ENCODE measurements around the gene JAKMIP1. TPM values are rescaled to one million over a fixed set of nuclear protein-coding genes. Genes with fewer than 3 reads are reported as not detected.
A peak's percentile ranks its signal among the peaks of the same experiment; 100 is the strongest.

Gene JAKMIP1
- total RNA-seq, 3 donors from 2014 or later: 0.63 to 2.1 TPM; not detected in 1

DNA sequence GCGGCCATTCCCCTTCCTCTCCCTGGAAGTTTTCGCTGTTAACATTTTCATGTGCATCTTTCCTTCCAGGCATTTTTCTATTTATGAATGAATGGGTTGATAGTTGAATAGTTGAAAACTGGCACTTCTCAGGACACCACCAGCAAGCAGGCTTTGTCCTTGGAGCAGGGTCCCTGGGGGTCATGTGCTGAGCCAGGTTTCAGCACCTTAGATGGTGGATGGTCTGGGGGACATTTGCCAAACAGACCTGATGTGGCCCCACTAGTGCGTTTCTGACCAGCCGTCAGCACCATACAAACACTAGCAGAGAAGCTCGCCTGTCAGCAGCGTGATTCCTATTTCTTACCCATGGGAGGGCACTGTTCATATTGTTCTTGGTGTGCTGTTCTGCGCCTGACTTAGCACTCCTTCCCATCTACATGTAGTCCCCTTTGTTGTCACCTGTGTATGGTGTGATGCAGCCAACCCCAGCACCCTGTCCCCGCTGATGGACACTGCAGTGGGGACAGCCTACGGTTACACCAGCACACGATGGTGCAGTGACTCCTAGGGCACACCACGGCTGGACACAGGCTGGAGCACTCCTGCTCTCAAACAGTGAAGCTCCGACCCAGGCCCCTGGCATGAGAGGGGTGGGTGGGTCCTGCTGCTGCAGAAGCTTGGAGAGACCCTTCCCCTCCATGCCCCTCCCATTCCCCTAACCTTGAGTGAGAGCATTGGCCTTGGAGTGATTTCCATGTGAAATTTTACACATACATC is 42.1 kb upstream of the JAKMIP1 start:
- H3K36me3 ChIP-seq (ENCODE audit: low read depth): no peaks in the 10 kb centered on the region
- DNase-seq: no peak
- intact Hi-C loops (cut with DNase I, micrococcal nuclease): no loop called here
- ATAC-seq: no peak
- no peaks in the 10 kb centered on the region for H3K4me1 ChIP-seq (ENCODE audit: low read depth)
- TF ChIP-seq, protein P1, sequence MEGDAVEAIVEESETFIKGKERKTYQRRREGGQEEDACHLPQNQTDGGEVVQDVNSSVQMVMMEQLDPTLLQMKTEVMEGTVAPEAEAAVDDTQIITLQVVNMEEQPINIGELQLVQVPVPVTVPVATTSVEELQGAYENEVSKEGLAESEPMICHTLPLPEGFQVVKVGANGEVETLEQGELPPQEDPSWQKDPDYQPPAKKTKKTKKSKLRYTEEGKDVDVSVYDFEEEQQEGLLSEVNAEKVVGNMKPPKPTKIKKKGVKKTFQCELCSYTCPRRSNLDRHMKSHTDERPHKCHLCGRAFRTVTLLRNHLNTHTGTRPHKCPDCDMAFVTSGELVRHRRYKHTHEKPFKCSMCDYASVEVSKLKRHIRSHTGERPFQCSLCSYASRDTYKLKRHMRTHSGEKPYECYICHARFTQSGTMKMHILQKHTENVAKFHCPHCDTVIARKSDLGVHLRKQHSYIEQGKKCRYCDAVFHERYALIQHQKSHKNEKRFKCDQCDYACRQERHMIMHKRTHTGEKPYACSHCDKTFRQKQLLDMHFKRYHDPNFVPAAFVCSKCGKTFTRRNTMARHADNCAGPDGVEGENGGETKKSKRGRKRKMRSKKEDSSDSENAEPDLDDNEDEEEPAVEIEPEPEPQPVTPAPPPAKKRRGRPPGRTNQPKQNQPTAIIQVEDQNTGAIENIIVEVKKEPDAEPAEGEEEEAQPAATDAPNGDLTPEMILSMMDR (IDR thresholded peaks at IDR 0.05): no peak
- H3K4me3 ChIP-seq: no peak overlapping the region
- peaks cover 4% of the 10 kb centered on the region for H3K9me3 ChIP-seq

DNA sequence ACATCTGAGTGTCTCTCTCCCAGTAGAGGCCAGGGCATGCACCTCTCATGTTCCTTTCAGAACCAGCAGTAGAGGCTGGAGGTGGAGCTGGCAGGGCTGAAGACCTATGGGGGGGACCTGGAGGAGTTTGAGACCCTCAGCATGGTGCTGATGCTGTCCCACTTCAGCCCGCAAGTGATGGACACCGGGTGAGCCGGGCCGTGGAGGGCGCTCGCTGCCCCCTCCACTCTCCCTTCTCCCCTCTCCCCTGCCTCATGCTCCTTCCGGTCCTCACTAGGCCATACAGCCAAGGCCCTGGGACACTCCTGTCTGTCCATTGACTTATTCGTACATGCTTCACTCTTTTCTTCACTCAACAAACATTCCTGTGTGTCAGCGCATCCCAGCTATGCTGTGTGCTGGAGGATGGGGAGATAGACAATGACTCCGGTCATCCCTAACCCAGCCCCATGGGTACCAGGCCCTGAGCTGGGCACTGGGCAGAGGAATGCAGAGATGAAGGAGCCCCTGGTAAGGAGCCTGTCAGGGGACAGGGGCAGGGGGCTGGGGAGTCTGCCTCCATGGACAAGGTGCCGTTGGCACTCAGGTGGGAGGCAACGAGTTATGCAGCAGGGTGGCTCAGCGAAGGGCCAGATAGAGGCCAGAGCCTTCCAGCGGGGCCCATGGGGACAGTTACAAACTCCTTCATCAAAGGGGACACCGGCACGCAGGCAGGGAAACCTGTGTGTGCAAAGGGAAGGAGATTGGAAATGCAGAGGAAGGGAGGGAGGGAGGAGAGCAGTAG is 40.9 kb upstream of the JAKMIP1 start:
- ATAC-seq: no peak

DNA sequence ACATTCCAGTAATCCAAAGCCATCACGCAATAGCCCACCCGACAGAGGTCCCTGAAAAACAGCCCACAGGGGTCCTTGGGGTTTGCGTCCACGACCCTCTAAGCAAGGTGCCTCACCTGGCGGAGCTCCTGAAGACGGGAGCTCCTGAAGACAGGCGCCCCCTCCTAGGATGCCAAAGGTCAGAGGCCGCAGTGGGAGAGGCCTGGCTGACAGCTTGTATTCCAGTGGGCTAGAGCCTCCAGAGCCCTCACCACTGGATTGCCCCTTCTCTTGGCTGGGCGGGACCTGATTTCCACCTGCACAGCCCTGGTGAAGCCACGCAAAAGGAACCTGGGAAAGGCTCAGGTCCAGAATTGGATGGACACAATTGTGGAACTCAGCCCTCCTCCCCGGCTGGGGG is 39.6 kb upstream of the JAKMIP1 start:
- H3K4me3 ChIP-seq: no peak overlapping the region
- ATAC-seq (no peak), DNase-seq (peak in 1 of 3 donors; percentile 12)
- peaks cover 4% of the 10 kb centered on the region for H3K9me3 ChIP-seq
- no peaks in the 10 kb centered on the region for H3K36me3 ChIP-seq (ENCODE audit: low read depth)
- H3K4me1 ChIP-seq (ENCODE audit: low read depth): no peaks in the 10 kb centered on the region
- intact Hi-C loops (cut with DNase I, micrococcal nuclease): no loop called here
- TF ChIP-seq, protein P1 (IDR thresholded peaks at IDR 0.05): no peak

More for the DNA sequence above, 40.9 kb upstream of the JAKMIP1 start:
- TF ChIP-seq, protein P1 (IDR thresholded peaks at IDR 0.05): no peak
- peak in 1 of 3 donors; percentile 23 for DNase-seq
- intact Hi-C loops (cut with DNase I, micrococcal nuclease): no loop called here
- Histone ChIP-seq H3K4me3 (no peak overlapping the region), H3K9me3 (peaks cover 4% of the 10 kb centered on the region), H3K36me3 (ENCODE audit: low read depth) (no peaks in the 10 kb centered on the region), H3K4me1 (ENCODE audit: low read depth) (no peaks in the 10 kb centered on the region)

DNA sequence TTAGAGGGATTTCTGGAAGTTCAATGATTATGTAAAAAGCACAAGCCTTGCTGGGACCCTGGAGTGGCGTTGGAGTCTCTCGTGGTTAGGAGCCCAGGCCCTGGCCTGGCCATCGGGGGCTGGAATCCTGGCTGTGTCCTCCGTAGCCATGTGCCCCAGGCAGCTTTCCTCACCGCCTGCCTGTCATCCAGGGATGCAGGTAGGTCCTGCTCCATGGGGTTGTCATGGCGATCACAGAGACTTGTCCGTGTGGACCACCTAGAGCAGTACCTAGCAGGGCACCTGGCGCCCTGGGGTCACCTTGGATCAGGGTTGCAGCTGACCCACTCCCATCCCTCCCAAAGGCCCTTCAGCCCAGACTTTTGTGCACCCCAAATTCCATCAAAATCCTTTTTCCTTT is 39.1 kb upstream of the JAKMIP1 start:
- peak in 1 of 3 donors; percentile 31 for DNase-seq
- TF ChIP-seq, protein P1 (IDR thresholded peaks at IDR 0.05): no peak
- no peak for ATAC-seq

DNA sequence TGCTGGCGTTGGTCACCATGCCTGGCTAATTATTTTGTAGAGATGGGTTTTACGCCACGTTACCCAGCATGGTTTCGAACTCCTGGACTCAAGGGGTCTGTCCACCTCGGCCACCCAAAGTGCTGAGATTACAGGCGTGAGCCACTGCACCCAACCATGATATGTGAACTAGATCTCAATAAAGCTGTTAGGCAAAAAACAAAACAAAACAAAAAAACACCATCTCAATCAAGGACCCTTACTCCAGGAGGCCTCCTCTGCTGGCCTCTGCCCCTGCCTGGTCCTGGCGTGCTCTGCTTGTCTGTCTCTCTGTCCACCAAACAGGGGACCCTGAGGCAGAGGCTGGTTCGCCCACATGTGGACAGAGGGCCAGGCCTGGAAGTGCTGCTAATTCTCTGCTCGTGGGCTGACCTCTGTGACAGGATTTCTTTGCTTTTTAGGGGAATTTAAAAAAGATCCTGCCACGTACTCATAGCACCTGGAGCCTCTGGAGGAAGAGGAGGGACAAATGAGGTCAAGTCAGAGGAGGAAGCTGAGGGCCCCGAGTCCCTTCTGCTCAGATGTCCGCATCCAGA is 36.6 kb upstream of the JAKMIP1 start:
- Histone ChIP-seq H3K36me3 (ENCODE audit: low read depth) (no peaks in the 10 kb centered on the region), H3K4me3 (no peak overlapping the region), H3K9me3 (no peaks in the 10 kb centered on the region), H3K4me1 (ENCODE audit: low read depth) (no peaks in the 10 kb centered on the region)
- TF ChIP-seq, protein P1 (IDR thresholded peaks at IDR 0.05): no peak
- intact Hi-C loops (cut with DNase I, micrococcal nuclease): no loop called here
- no peak for ATAC-seq
- peak in 1 of 3 donors; percentile 10 for DNase-seq

More for the DNA sequence above, 39.1 kb upstream of the JAKMIP1 start:
- H3K4me1 ChIP-seq (ENCODE audit: low read depth): no peaks in the 10 kb centered on the region
- intact Hi-C loops (cut with DNase I, micrococcal nuclease): no loop called here
- peaks cover 4% of the 10 kb centered on the region for H3K9me3 ChIP-seq
- no peaks in the 10 kb centered on the region for H3K36me3 ChIP-seq (ENCODE audit: low read depth)
- no peak overlapping the region for H3K4me3 ChIP-seq
